Measurements from ENCODE around the gene OSBPL5. TPM values are rescaled to one million over a fixed set of nuclear protein-coding genes. Genes with fewer than 3 reads are reported as not detected.

Gene OSBPL5
- total RNA-seq, 4 donors from 2014 or later: 24.7 to 83.3 (median 48.2) TPM

DNA sequence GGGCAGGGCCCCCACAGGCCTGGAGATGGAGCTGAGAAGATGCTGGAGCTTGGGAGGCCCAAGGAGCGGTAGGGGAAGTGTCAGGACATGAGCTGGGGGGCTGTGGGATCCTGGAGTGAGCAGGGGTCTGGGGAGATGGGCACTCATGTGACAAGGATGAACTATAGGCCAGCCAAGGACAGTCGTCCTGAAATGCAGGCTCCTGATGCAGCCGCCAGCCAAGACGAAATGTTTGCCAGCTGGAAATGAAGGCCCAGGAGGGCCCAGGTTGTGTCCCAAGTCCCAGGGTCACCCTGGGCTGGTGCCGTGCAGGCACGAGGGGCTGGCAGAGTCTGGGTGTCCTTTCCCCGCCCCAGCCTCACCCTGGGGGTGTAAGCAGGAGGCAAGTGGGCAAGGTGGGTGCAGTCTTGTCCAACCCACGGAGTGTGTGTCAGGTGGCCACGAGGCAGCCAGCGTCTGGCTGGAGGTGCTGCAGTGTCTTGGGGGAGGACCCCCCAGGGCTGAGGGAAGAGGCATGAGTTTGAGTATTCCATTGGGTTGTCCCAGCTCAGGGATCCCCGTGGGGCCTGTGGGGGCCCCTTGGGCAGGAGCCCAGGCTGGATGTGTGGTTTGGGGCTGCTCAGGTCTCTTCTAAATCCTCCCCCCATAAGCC, 32.1 kb upstream of the OSBPL5 start:
- DNase-seq: no peak
- Histone ChIP-seq H3K27ac (no peak overlapping the region), H3K27me3 (peaks cover 0 to 2% of the 10 kb centered on the region in 2 donors), H3K4me3 (no peak overlapping the region), H3K4me1 (no peaks in the 10 kb centered on the region), H3K36me3 (no peaks in the 10 kb centered on the region), H3K9me3 (no peaks in the 10 kb centered on the region)
- intact Hi-C loops (cut with DNase I; ENCODE audit: low total_unique reads): no loop called here
- no peak for TF ChIP-seq POLR2A (IDR thresholded peaks at IDR 0.05)
- TF ChIP-seq, protein P1, sequence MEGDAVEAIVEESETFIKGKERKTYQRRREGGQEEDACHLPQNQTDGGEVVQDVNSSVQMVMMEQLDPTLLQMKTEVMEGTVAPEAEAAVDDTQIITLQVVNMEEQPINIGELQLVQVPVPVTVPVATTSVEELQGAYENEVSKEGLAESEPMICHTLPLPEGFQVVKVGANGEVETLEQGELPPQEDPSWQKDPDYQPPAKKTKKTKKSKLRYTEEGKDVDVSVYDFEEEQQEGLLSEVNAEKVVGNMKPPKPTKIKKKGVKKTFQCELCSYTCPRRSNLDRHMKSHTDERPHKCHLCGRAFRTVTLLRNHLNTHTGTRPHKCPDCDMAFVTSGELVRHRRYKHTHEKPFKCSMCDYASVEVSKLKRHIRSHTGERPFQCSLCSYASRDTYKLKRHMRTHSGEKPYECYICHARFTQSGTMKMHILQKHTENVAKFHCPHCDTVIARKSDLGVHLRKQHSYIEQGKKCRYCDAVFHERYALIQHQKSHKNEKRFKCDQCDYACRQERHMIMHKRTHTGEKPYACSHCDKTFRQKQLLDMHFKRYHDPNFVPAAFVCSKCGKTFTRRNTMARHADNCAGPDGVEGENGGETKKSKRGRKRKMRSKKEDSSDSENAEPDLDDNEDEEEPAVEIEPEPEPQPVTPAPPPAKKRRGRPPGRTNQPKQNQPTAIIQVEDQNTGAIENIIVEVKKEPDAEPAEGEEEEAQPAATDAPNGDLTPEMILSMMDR (IDR thresholded peaks at IDR 0.05): no peak

DNA sequence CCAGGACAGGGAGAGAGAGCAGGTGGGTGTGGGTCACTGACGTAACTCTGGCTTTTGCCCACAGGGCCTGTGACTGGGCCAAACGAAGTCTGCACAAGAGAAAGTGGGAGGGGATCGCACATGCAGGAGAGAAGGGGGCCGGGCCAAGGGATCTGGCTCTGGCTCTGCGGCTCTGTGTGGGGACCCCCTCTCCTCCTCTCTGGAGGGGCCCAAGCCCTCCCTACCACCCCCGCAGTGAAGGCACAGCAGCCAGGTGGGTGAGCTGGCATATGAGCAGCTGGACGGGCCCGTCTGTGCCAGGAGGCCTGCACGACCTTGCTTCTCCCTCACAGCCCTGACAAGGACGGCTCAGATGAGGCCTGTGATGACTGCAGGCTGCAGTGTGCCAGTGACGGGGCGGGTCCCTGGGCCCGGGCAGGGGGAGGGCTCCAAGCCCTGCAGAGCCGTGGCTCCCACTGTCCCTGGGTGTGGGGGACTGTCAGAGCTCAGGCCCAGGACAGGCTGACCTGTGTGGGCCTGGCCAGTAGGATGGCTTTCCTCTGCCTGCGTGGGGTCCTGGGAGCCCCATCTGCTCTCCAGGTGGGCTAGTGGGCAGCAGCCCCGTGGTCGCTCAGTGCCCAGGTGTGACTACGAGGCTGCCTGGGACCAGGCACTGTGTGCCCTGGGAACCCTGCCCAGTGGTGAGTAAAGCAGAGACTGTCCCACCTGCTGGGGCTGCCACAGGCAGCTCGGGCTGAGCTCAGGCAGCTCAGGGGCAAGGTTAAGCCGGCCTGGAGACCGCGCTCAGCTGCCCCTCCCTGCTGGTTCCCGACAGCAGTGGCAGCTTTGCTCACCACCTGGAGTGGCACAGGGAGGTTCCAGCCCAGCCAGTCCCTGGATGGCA, 31.3 kb upstream of the OSBPL5 start:
- Histone ChIP-seq H3K27me3 (no peaks in the 10 kb centered on the region), H3K4me3 (no peak overlapping the region), H3K4me1 (no peaks in the 10 kb centered on the region), H3K27ac (no peak overlapping the region), H3K36me3 (no peaks in the 10 kb centered on the region), H3K9me3 (no peaks in the 10 kb centered on the region)
- DNase-seq: no peak
- intact Hi-C loops (cut with DNase I; ENCODE audit: low total_unique reads): no loop called here
- no peak for TF ChIP-seq POLR2A (IDR thresholded peaks at IDR 0.05)
- TF ChIP-seq, protein P1 (IDR thresholded peaks at IDR 0.05): no peak

DNA sequence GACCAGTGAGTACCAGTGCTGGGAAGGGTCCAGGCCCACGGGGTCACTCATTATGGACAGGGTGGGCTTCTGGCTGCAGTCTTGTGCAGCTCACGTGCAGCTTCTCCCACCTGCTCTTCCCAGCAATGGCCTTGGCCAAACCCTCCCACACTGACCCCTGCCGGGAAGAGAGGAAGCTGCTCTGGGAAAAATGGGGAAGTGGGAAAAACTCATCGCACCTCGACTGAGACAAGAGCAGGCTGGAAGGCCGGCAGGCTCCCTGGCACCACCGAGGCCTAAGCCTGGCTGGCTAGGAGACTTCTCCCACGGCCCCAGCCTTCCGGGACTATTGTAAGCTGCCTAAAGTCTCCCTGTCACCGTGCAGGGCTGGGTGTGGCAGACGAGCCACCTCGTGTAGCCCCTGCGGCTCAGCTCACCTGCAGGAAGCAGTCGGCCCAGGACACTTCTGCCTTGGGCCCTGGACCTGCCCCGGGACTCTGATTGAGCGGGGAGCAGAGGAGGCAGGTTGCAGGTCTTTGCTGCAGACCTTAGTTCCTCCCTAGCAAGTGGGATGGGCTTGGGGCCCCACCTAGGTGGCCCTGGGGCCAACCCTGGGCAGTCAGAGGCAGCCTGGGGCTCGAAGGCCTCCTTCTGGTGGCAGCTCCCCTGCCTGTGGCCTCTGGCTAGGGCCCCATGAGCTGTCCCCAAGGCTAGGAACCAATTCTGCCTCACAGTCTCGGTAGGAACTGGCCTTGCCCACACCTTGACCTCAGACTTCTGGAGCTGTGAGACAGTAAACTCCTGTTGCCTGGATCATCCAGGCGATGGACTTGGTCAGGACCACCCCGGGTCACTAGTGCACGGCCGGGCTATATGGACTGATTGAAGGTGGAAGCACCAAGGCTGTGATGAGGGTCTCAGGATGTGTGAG, 30.4 kb upstream of the OSBPL5 start:
- H3K27me3 ChIP-seq: no peaks in the 10 kb centered on the region
- no peaks in the 10 kb centered on the region for H3K36me3 ChIP-seq
- H3K4me1 ChIP-seq: no peaks in the 10 kb centered on the region
- no peaks in the 10 kb centered on the region for H3K9me3 ChIP-seq
- no peak overlapping the region for H3K27ac ChIP-seq
- TF ChIP-seq POLR2A (IDR thresholded peaks at IDR 0.05): no peak
- TF ChIP-seq, protein P1 (IDR thresholded peaks at IDR 0.05): peak in 3 of 4 experiments; percentile 20 to 28 (median 26)
- no peak for DNase-seq
- no peak overlapping the region for H3K4me3 ChIP-seq
- intact Hi-C loops (cut with DNase I; ENCODE audit: low total_unique reads): no loop called here

DNA sequence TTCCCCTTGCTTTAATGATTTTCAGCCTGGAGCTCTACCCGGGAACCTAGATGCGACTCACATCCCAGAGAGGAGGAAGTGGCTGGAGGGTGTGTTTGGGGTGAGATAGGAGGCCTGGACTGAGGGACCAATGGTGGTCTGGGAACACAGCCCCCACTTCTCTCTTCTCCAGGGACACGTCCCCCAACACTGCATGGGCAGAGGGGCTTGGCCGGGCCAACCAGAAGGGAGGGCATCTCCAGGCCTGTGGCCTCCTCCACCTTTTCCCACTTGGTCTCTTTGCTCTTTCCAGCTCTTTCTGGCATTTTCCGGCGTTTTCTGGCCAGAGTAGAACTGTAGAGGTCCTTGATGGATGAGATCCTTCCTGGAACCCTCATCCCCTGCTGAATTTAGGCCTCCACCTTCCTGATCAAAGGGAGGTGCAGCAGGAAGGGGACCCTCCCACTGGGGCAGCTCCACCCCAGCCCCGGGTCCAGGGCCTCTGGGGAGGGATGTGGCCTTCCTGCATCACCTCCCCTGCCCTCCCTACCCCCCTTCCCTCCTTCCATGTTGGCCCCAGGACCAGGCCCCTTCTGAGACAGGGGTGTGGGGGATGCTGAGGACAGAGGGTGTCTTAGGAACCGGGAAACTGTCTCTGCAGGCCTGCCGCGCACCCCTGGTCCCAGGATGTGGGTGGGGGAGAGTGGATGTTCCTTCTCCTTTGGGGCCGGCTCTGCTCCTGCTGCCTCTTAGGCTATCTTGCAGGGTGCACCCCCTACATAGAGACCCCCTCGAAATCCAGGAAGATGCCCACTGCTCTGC, 29.1 kb upstream of the OSBPL5 start:
- no peaks in the 10 kb centered on the region for H3K27me3 ChIP-seq
- intact Hi-C loops (cut with DNase I; ENCODE audit: low total_unique reads): no loop called here
- no peaks in the 10 kb centered on the region for H3K4me1 ChIP-seq
- no peak for DNase-seq
- TF ChIP-seq POLR2A (IDR thresholded peaks at IDR 0.05): no peak
- TF ChIP-seq, protein P1 (IDR thresholded peaks at IDR 0.05): no peak
- no peak overlapping the region for H3K27ac ChIP-seq
- no peaks in the 10 kb centered on the region for H3K9me3 ChIP-seq
- no peak overlapping the region for H3K4me3 ChIP-seq
- H3K36me3 ChIP-seq: no peaks in the 10 kb centered on the region

All from uterus (tissue), 4 donors.